HCT116 (cell line): ENCODE results near the gene MED15. TPM values are rescaled to one million over a fixed set of nuclear protein-coding genes. Genes with fewer than 3 reads are reported as not detected.
A peak's percentile ranks its signal among the peaks of the same experiment; 100 is the strongest.

ENCODE experiments used
- ATAC-seq: fragments of 200-7000 bp; cut with Tn5 transposase; 2 replicates; pipeline ENCODE4 v1.9.1; 2020; ENCODE audit warnings: mild to moderate bottlenecking, moderate library complexity
- BruUV-seq: library from RNA; stranded (reverse); fragments of 400-500 nt; replicated peaks from 2 replicates; lab custom pipeline; 2021; lab: Mats Ljungman, UMichigan
- CTCF ChIA-PET: fragments of 300-600 bp; sonication (Branson Sonifier 250); formaldehyde crosslinking; loops from one replicate; lab custom pipeline; 2021; ENCODE audit warnings: antibody characterized with exemption; lab: Charles Lee
- POLR2A ChIA-PET: fragments of 300-600, 350-600 bp; sonication (Branson Sonifier 250); formaldehyde crosslinking; loops from one replicate; lab custom pipeline; 2021; ENCODE audit warnings: antibody characterized with exemption; lab: Charles Lee
- RAD21 ChIA-PET, 2 experiments: fragments of 300-600 bp; sonication (Branson Sonifier 250); formaldehyde crosslinking; loops; one replicate each; lab custom pipeline; 2023; ENCODE audit warnings: low total read pairs in 2 of 2; ENCODE audit not compliant: uncharacterized antibody in 2 of 2, unreplicated experiment in 2 of 2, low non-redundant PET in 1 of 2; lab: Charles Lee
- DNase-seq: peaks from one replicate; pipeline ENCODE4 v3.0.0-alpha.2; 2010; ENCODE audit warnings: low read depth, low spot score
- H2AFZ ChIP-seq: fragments of 200-600 bp; shearing (Covaris generic), sonication (generic); 2 replicates; pipeline ENCODE4 v1.6.1; 2017; ENCODE audit warnings: low read depth, mixed run types, mixed read lengths, antibody characterized with exemption, low read length; ENCODE audit not compliant: poor library complexity, severe bottlenecking
- H3K27ac ChIP-seq: 2 replicates; pipeline ENCODE4 v1.5.1; 2012; ENCODE audit warnings: low read depth, low read length
- H3K27me3 ChIP-seq: fragments of 200-600 bp; sonication (generic); 2 replicates; pipeline ENCODE4 v1.6.1; 2016; ENCODE audit warnings: mixed run types, low read length, mixed read lengths; ENCODE audit not compliant: insufficient read depth
- H3K36me3 ChIP-seq, 2 experiments: fragments of 200-500 bp in 1 of 2; fragments of 200-600 bp in 1 of 2; sonication (Bioruptor generic) in 1 of 2; sonication (generic) in 1 of 2; 2 replicates each; pipeline versions ENCODE4 v1.5.1 to v1.6.1; 2014 to 2016; ENCODE audit warnings: low read length in 2 of 2, inconsistent platforms in 1 of 2, mixed read lengths in 1 of 2, mixed run types in 1 of 2; ENCODE audit not compliant: insufficient read depth in 2 of 2, control insufficient read depth in 1 of 2
- H3K4me1 ChIP-seq, 2 experiments: fragments of 200-600 bp in 1 of 2; sonication (generic) in 1 of 2; 2 replicates each; pipeline versions ENCODE4 v1.5.1 to v1.6.1; 2012 to 2017; ENCODE audit warnings: low read length in 2 of 2, inconsistent platforms in 1 of 2, mild to moderate bottlenecking in 1 of 2, mixed read lengths in 1 of 2, mixed run types in 1 of 2, moderate library complexity in 1 of 2; ENCODE audit not compliant: insufficient read depth in 2 of 2, control insufficient read depth in 1 of 2
- H3K4me2 ChIP-seq: fragments of 200-600 bp; sonication (generic); 2 replicates; pipeline ENCODE4 v1.6.1; 2017; ENCODE audit warnings: mixed run types, low read length, mixed read lengths
- H3K4me3 ChIP-seq, 2 experiments: fragments of 200-600 bp in 1 of 2; sonication (generic) in 1 of 2; replicated peaks in 1 of 2; 2 replicates each; pipeline ENCODE4 v1.5.1; 2011 to 2016; ENCODE audit warnings: low read length in 2 of 2, control low read depth in 1 of 2, low read depth in 1 of 2, mild to moderate bottlenecking in 1 of 2, mixed read lengths in 1 of 2, mixed run types in 1 of 2
- H3K79me2 ChIP-seq: fragments of 200-600 bp; sonication (generic); 2 replicates; pipeline ENCODE4 v1.6.1; 2017; ENCODE audit warnings: mild to moderate bottlenecking, mixed run types, low read length, moderate library complexity, mixed read lengths; ENCODE audit not compliant: insufficient read depth
- H3K9ac ChIP-seq: fragments of 200-600 bp; sonication (generic); 2 replicates; pipeline ENCODE4 v1.6.1; 2016; ENCODE audit warnings: low read length, mixed read lengths
- H3K9me2 ChIP-seq: fragments of 200-600 bp; sonication (generic), shearing (Covaris generic); 2 replicates; pipeline ENCODE4 v1.6.1; 2017; ENCODE audit warnings: mixed run types, mild to moderate bottlenecking, moderate library complexity; ENCODE audit not compliant: insufficient read depth
- H3K9me3 ChIP-seq, 2 experiments: fragments of 200-500 bp in 1 of 2; fragments of 200-600 bp in 1 of 2; sonication (Bioruptor generic) in 1 of 2; sonication (generic) in 1 of 2; 2 replicates each; pipeline ENCODE4 v1.6.1; 2014 to 2017; ENCODE audit warnings: low read length in 2 of 2, mixed read lengths in 2 of 2, inconsistent platforms in 1 of 2, low read depth in 1 of 2, mild to moderate bottlenecking in 1 of 2, mixed run types in 1 of 2, moderate library complexity in 1 of 2; ENCODE audit not compliant: control insufficient read depth in 1 of 2, insufficient read depth in 1 of 2
- H4K20me1 ChIP-seq: fragments of 200-600 bp; sonication (generic), shearing (Covaris generic); 2 replicates; pipeline ENCODE4 v1.6.1; 2017; ENCODE audit warnings: mixed run types, mild to moderate bottlenecking, moderate library complexity; ENCODE audit not compliant: insufficient read depth
- ATF3 ChIP-seq: IDR thresholded peaks from 2 replicates; pipeline ENCODE4 v1.6.1; 2012
- CTCF ChIP-seq, 3 experiments: fragments of 200-600 bp in 1 of 3; sonication (generic) in 1 of 3; IDR thresholded peaks in 2 of 3; conservative IDR thresholded peaks in 1 of 3; 2 replicates each; pipeline ENCODE4 v1.5.1; 2012 to 2017; ENCODE audit warnings: low read depth in 2 of 3, low read length in 2 of 3, antibody characterized with exemption in 1 of 3, borderline replicate concordance in 1 of 3, control low read depth in 1 of 3, mild to moderate bottlenecking in 1 of 3, mixed read lengths in 1 of 3, mixed run types in 1 of 3, moderate library complexity in 1 of 3; ENCODE audit not compliant: insufficient read depth in 1 of 3
- EGR1 ChIP-seq: IDR thresholded peaks from 2 replicates; pipeline ENCODE4 v1.6.1; 2012; ENCODE audit warnings: low read depth
- ELF1 ChIP-seq: IDR thresholded peaks from 2 replicates; pipeline ENCODE4 v1.6.1; 2012; ENCODE audit warnings: low read depth, borderline replicate concordance
- EZH2phosphoT487 ChIP-seq: fragments of 200-600 bp; IDR thresholded peaks from 2 replicates; pipeline ENCODE4 v1.6.1; 2018; ENCODE audit warnings: antibody characterized with exemption, borderline replicate concordance
- RAD21 ChIP-seq: IDR thresholded peaks from 2 replicates; pipeline ENCODE4 v1.6.1; 2012; ENCODE audit warnings: low read depth, mild to moderate bottlenecking
- SP1 ChIP-seq: IDR thresholded peaks from 2 replicates; pipeline ENCODE4 v1.6.1; 2012; ENCODE audit warnings: low read depth
- YY1 ChIP-seq: IDR thresholded peaks from 2 replicates; pipeline ENCODE4 v1.6.1; 2011; ENCODE audit warnings: low read length, low read depth, moderate library complexity, mild to moderate bottlenecking; ENCODE audit not compliant: insufficient replicate concordance; ENCODE audit errors: extremely low read depth
- intact Hi-C: fragments of 100-400 bp; cut with micrococcal nuclease; formaldehyde crosslinking; loops from 2 replicates; pipeline ENCODE4 v1.10.0; 2022
- total RNA-seq: library from RNA; stranded (reverse); gene quantifications from one replicate; pipeline ENCODE4 v1.2.1, GENCODE V29; 2021; ENCODE audit not compliant: unreplicated experiment
- TF ChIP-seq, protein P1 (sequence below): IDR thresholded peaks from 2 replicates; pipeline ENCODE4 v1.6.1; 2011; ENCODE audit warnings: mild to moderate bottlenecking, low read length, moderate library complexity; ENCODE audit not compliant: insufficient replicate concordance; ENCODE audit errors: extremely low read depth

Gene MED15
- total RNA-seq, 1 experiment from 2014 or later: 81.3 TPM

GRCh38 chr22:20583471-20583922, 76.1 kb downstream of the MED15 start:
- ChIA-PET CTCF (interaction anchor here (1.1 to 1.3 kb wide), 2 partner anchors 13 to 14 kb away, joined by 3 read pairs; no protein-coding TSS in a partner anchor), POLR2A (no interaction called here), RAD21 (no interaction called here)
- no peaks in the 10 kb centered on the region for H3K4me1 ChIP-seq
- TF ChIP-seq RAD21 (0 out of 2 replicates have a peak, but pooled peaks have one; percentile 17), CTCF (IDR thresholded peaks at IDR 0.05 in 2 of 3, conservative IDR thresholded peaks at IDR 0.05 in 1 of 3; ENCODE audit: borderline replicate concordance in 1 of 3, insufficient read depth in 1 of 3, low read depth in 2 of 3, low read length in 2 of 3) (peak in 2 of 3 experiments; percentile 30 to 49; a peak in 3 of 6 replicates), EGR1 (no peak)
- intact Hi-C loops: no loop called here
- H3K27me3 ChIP-seq: no peaks in the 10 kb centered on the region
- H3K4me2 ChIP-seq: no peak overlapping the region
- H3K9ac ChIP-seq: no peak overlapping the region
- H4K20me1 ChIP-seq: no peaks in the 10 kb centered on the region
- H3K4me3 ChIP-seq: no peak overlapping the region
- H3K9me3 ChIP-seq: no peaks in the 10 kb centered on the region
- peaks cover 5% of the 10 kb centered on the region; the same call in 1 of the 2 replicates for H3K79me2 ChIP-seq
- no peak overlapping the region for H3K27ac ChIP-seq
- no peak for DNase-seq
- BruUV-seq: no TSS peak
- H3K36me3 ChIP-seq: peaks cover 21 to 33% of the 10 kb centered on the region in 2 experiments; a peak in 3 of 4 replicates
- H2AFZ ChIP-seq: no peak overlapping the region
- ATAC-seq: peak; percentile 65
- no peaks in the 10 kb centered on the region for H3K9me2 ChIP-seq

DNA sequence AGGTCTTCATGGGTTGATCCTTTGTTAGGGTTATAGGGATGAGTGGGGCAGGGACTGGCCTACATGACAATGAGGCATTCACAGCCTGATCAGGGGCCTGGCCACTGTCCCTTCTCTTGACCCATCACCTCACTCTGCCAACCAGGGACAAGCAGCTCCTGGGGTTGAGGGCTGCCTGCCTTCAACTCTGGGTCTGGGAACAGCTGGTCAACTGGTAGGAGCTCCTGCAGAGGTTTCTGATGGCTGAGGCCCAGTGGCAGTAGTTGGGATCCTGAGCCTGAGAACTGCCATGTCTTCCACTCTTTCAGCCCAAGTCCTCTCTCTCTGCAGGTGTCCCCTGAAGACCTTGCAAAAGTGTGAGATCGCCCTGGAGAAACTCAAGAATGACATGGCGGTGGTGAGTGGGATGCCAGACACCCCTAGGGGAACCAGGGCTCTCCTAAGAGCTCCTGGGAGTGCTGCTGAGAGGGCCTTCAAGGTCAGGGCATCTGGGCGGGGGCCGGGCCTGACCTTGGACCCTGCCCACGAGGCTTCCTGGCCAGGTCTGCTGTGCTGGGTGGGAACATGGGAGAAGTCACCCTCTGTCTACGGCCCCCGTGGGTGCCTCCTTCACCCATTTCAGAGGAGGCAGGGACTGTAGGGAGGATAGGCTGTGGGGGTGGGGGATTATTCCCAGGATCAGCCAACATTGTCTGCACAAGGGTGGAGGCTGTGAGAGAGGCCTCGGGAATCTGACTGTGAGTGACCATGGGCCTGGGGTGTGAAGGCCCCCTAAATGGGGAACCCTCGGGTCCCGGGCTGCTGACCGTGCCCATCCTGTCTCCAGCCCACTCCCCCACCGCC, 76.8 kb downstream of the MED15 start:
- Histone ChIP-seq H3K9me3 (no peaks in the 10 kb centered on the region), H3K4me2 (no peak overlapping the region), H3K27ac (no peak overlapping the region), H3K79me2 (no peaks in the 10 kb centered on the region), H4K20me1 (no peaks in the 10 kb centered on the region), H3K4me3 (no peak overlapping the region), H3K9ac (no peak overlapping the region), H3K4me1 (no peaks in the 10 kb centered on the region), H2AFZ (no peak overlapping the region), H3K27me3 (no peaks in the 10 kb centered on the region), H3K36me3 (peaks cover 21 to 28% of the 10 kb centered on the region in 2 experiments; a peak in 3 of 4 replicates), H3K9me2 (no peaks in the 10 kb centered on the region)
- DNase-seq: no peak
- no TSS peak for BruUV-seq
- no peak for ATAC-seq
- RAD21 ChIA-PET: no interaction called here
- intact Hi-C loops: no loop called here
- CTCF ChIA-PET: no interaction called here
- POLR2A ChIA-PET: no interaction called here
- TF ChIP-seq ATF3 (no peak), ELF1 (no peak), SP1 (no peak), EZH2phosphoT487 (no peak), YY1 (no peak), CTCF (IDR thresholded peaks at IDR 0.05 in 2 of 3, conservative IDR thresholded peaks at IDR 0.05 in 1 of 3; ENCODE audit: borderline replicate concordance in 1 of 3, insufficient read depth in 1 of 3, low read depth in 2 of 3, low read length in 2 of 3) (no peak)
- TF ChIP-seq, protein P1, sequence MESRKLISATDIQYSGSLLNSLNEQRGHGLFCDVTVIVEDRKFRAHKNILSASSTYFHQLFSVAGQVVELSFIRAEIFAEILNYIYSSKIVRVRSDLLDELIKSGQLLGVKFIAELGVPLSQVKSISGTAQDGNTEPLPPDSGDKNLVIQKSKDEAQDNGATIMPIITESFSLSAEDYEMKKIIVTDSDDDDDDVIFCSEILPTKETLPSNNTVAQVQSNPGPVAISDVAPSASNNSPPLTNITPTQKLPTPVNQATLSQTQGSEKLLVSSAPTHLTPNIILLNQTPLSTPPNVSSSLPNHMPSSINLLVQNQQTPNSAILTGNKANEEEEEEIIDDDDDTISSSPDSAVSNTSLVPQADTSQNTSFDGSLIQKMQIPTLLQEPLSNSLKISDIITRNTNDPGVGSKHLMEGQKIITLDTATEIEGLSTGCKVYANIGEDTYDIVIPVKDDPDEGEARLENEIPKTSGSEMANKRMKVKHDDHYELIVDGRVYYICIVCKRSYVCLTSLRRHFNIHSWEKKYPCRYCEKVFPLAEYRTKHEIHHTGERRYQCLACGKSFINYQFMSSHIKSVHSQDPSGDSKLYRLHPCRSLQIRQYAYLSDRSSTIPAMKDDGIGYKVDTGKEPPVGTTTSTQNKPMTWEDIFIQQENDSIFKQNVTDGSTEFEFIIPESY: no peak
